ENCODE data around the gene SLC25A34.

SLC25A34 gene

DNA sequence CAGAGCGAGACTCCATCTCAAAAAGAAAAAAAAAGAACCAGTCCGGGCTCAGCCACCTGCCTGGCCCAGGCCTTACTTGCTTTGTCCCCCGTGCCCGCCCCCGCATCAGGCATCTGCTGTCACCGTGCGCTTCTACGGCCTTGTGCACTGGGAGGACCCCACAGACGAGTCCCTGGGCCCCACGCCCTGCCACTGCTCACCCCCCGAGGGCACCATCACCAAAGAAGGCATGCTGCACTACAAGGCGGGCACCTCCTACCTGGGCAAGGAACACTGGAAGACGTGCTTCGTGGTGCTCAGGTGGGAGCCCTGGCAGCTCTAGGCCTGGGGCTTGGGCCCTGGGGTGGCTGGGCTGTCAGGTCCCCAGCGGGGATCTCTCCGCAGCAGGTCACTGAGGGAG, 5.6 kb upstream of the SLC25A34 start:
- H3K4me3 ChIP-seq (ENCODE audit: low read length), result no peak overlapping the region
- no peak for DNase-seq (ENCODE audit: low read depth, low spot score)

GRCh38 chr1:15730936-15731335, 5.1 kb upstream of the SLC25A34 start:
- H3K4me3 ChIP-seq (ENCODE audit: low read length), result no peak overlapping the region
- DNase-seq (ENCODE audit: low read depth, low spot score), result no peak

DNA sequence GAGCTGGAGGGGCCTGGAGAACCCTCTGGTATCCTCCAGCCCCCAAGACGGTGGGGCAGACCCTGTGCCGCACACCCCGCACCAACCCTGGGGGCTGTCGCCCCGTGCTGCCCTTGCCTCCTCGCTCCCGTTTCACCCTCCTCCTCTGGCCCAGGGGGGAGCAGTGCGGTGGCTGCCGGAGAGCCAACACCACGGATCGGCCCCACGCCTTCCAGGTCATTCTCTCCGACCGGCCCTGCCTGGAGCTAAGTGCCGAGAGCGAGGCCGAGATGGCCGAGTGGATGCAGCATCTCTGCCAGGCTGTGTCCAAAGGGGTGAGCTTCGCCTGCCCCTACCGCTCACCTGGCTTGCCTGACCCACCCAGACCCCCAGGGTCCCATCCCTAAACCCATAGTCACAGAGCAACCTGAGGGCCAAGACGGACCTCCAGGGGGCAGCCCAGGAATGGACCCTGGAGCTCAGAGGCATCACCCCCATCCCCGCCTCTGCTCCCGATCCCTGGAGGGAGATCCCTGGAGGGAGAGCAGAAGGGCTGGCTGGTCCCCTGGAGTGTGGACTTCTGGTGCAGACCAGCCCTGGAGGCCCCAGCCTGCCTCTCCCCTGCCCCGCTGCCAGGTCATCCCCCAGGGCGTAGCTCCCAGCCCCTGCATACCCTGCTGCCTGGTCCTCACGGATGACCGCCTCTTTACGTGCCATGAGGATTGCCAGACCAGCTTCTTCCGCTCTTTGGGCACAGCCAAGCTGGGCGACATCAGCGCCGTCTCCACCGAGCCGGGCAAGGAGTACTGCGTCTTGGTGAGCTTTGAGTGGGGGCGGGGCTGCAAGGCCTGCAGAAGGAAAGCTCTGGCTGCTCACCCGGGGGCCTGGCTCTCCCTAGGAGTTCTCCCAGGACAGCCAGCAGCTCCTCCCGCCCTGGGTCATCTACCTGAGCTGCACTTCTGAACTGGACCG, 4.0 kb upstream of the SLC25A34 start:
- H3K4me3 ChIP-seq (ENCODE audit: low read length), result no peak overlapping the region
- no peak for DNase-seq (ENCODE audit: low read depth, low spot score)

DNA sequence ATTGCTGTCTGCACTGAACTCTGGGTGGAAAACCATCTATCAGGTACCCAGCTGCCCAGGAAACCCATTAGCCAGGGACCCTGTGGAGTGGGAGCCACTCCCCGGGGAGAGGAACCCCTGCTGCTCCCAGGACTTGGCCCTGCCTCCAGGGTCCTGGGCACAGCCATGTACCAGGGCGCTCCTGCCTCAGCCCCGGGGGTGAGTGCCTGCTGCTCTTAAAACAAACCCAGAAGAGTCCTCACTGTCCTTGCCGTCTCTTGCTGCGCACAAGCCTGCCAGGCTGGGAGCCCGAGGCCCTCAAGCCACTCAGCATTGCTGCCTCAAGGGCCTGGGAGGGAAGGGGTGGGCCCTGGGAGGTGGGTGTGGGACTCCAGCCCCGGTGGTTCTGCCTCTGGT, 3.4 kb upstream of the SLC25A34 start:
- H3K4me3 ChIP-seq (ENCODE audit: low read length), result no peak overlapping the region
- no peak for DNase-seq (ENCODE audit: low read depth, low spot score)

- no peak overlapping the region for H3K4me3 ChIP-seq (ENCODE audit: low read length)
- no peak for DNase-seq (ENCODE audit: low read depth, low spot score)
Observed at GRCh38 chr1:15733218-15733725, 2.8 kb upstream of the SLC25A34 start.

DNA sequence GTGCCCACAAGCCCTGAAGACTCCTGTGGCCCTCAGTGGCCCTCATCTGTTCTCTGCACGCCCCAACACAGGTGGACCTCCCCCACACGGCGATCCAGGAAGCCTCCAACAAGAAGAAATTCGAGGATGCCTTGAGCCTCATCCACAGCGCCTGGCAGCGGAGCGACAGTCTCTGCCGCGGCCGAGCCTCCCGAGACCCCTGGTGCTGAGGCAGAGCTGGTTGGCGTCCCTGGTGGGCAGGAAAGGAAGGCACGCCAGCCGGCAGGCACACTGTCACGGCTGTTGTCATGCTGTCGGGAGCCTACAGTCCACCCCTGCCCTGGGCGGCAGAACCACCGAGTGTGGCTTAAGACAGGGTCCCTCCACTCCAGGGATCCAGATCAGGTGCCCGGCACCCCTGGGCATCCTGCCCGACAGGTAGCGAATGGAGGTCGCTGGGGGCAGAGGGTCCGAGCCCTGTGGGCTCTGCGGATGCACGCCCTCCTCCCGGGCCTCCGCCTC, 2.3 kb upstream of the SLC25A34 start:
- no peak overlapping the region for H3K4me3 ChIP-seq (ENCODE audit: low read length)

DNA sequence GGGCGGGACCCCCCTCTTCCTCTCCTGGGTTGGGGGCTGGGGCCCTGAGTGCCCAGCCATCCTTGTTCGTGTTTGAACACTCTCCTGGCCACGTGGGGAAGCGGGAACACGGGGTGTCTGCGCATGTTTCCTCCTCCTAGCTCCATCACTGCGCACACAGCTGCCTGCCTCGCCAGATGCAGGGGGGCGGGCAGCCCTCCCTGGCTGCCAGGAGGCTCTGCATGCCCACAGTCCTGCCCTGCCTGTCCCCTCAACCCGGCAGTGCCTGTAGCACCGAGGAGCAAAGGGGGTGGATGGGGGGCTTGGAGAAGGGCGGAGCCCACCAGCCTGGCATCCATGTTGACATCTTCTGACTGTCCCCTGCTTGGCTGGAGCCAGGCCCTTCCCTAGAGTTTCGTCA, 1.8 kb upstream of the SLC25A34 start:
- no peak overlapping the region for H3K4me3 ChIP-seq (ENCODE audit: low read length)
- DNase-seq (ENCODE audit: low read depth, low spot score), result no peak

More for the DNA sequence above, 2.3 kb upstream of the SLC25A34 start:
- DNase-seq (ENCODE audit: low read depth, low spot score), result no peak

- H3K4me3 ChIP-seq (ENCODE audit: low read length), result no peak overlapping the region
- no peak for DNase-seq (ENCODE audit: low read depth, low spot score)
Observed at GRCh38 chr1:15734901-15735300, 1.2 kb upstream of the SLC25A34 start.

DNA sequence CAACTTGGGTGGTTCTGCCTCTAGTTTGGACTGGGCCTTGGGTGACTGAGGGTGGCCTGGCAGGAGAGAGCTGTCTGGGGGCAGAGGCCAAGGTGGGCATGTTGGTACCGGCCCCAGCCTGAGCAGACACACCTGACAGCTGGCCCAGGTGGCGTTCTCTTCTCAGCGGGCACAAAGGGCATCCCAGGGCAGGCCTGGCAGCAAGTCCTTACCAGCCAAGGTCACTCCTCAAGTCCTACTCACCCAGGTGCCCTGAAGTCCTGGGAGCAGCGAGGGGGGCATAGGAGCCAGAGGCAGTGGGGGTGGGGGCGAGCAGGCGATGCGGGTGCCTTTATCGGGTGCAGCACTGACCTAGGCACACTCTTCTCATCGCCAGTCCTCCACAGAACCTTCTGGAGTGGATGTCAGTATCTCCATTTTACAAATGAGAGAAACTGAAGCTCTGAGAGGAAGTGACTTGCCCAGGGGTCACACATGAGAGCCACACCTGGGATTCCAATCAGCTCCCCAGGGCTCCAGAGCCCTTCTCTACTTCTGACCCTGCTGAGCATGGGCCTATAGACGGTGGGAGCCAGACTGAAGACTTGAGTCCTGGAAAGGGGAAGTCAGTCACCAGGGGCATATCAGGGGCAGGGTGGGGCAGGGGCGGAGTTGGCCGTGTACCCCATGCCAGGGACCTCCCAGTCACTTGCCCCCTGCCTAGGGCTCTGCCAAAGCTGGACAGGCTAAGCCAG, 587 bp upstream of the SLC25A34 start:
- no peak overlapping the region for H3K4me3 ChIP-seq (ENCODE audit: low read length)
- no peak for DNase-seq (ENCODE audit: low read depth, low spot score)

DNA sequence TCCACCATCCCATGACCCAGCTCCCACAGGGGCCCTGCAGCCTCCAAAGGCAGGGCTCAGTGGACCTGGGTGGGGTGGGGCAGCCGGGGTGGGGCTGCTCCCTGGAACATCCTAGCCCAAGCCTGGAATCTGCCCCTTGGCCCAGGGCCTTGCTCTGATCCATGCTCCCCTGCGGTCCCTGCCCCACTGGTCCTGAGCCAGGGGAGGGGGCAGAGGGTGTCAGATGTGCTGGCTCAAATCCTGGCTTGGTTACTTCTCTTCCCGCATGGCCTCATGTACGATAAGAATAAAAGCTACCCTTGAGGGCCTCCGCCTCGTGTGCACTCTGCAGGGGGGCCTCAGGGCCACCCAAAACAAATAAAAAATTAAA, 819 bp downstream of the SLC25A34 start:
- H3K4me3 ChIP-seq (ENCODE audit: low read length), result no peak overlapping the region
- no peak for DNase-seq (ENCODE audit: low read depth, low spot score)

DNA sequence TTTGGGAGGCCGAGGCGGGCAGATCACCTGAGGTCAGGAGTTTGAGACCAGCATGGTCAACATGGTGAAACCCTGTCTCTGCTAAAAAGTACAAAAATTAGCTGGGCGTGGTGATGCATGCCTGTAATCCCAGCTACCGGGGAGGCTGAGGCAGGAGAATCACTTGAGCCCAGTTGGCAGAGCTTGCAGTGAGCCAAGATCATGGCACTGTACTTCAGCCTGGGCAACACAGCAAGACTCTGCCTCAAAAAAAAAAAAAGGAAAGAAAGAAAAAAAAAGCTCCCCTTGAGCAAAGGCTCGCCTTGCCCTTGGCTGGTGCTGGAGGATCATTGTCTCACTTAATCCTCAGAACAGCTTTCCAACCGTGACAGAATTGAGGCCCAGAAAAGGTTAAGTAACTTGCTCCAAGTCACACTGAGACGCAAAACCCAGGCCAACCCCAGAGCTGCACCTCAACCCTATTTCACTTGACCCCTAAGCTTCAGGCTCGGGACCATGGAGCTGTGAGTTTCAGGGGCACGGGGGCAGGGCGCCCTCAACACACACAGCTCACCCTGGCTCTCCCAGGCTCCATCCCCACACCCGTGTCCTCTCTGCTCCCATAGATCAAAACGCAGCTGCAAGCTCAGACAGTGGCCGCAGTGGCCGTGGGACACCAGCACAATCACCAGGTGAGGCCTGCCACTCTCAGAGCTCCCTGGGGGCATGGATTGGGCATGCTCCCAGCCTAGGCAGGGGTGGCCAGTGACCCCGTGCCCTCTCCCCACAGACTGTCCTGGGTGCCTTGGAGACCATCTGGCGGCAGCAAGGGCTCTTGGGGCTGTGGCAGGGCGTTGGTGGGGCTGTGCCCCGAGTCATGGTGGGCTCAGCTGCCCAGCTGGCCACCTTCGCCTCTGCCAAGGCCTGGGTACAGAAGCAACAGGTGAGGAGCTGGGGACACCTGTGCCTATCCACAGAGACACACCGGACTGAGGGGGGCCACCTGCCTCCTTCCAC, 1.6 kb downstream of the SLC25A34 start:
- no peak overlapping the region for H3K4me3 ChIP-seq (ENCODE audit: low read length)
- no peak for DNase-seq (ENCODE audit: low read depth, low spot score)

DNA sequence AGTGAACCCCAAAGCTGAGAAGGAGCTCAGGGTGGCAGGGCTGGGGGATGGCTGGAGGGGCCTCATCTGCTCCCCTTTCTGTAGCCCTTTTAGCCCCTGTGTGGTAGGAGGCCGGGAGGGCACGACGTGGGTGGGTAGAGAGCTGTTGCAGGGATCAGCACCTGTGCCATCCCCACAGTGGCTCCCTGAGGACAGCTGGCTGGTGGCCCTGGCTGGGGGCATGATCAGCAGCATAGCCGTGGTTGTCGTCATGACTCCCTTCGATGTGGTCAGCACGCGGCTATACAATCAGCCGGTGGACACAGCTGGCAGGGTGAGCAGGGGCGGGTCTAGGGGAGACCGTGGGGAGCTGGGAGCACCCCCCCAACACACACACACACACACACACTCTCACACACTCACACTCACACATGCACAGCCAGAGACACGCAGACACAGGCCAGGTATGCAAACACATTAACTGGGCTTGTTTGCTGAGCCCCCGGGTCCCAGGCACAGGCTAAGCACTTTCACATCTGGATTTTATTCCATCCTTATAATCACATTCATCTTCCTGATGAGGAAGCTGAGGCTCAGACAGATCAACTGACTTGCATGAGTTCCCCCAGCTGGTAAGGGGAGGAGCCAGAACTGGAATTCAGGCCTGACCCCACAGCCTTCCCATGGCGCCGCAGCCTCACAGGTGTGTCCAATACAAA, 2.5 kb downstream of the SLC25A34 start:
- no peak overlapping the region for H3K4me3 ChIP-seq (ENCODE audit: low read length)
- DNase-seq (ENCODE audit: low read depth, low spot score), result no peak

DNA sequence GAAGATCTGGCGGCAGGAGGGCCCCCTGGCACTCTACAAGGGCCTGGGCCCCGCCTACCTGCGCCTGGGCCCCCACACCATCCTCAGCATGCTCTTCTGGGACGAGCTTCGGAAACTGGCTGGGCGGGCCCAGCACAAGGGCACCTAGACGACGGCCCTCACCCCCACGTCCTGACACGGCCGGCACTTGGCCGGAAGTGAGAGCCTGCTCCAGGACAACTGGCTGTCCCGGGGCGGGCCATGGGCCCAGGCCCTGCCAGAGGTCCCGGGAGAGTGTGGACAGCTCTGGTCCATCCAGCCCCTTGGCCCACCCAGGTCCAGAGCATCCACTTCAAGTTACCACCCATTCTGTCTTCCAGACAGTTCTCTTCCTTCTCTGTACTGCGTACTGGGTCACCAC, 3.2 kb downstream of the SLC25A34 start:
- DNase-seq (ENCODE audit: low read depth, low spot score), result no peak
- H3K4me3 ChIP-seq (ENCODE audit: low read length), result no peak overlapping the region

- no peak overlapping the region for H3K4me3 ChIP-seq (ENCODE audit: low read length)
- no peak for DNase-seq (ENCODE audit: low read depth, low spot score)
Observed at GRCh38 chr1:15739745-15740144, 3.7 kb downstream of the SLC25A34 start.

- DNase-seq (ENCODE audit: low read depth, low spot score), result peak; percentile 9
- H3K4me3 ChIP-seq (ENCODE audit: low read length), result no peak overlapping the region
Observed at GRCh38 chr1:15740924-15741850, 5.1 kb downstream of the SLC25A34 start.

GRCh38 chr1:15742339-15742801, 6.3 kb downstream of the SLC25A34 start, which contains the start of gene TMEM82:
Gene TMEM82, plus strand, starts transcription at chr1:15742499. Its CDS starts 61 bp downstream, at chr1:15742560.
- H3K4me3 ChIP-seq (ENCODE audit: low read length), result no peak within 1 kb of the TSS
- no peak for DNase-seq (ENCODE audit: low read depth, low spot score)

DNA sequence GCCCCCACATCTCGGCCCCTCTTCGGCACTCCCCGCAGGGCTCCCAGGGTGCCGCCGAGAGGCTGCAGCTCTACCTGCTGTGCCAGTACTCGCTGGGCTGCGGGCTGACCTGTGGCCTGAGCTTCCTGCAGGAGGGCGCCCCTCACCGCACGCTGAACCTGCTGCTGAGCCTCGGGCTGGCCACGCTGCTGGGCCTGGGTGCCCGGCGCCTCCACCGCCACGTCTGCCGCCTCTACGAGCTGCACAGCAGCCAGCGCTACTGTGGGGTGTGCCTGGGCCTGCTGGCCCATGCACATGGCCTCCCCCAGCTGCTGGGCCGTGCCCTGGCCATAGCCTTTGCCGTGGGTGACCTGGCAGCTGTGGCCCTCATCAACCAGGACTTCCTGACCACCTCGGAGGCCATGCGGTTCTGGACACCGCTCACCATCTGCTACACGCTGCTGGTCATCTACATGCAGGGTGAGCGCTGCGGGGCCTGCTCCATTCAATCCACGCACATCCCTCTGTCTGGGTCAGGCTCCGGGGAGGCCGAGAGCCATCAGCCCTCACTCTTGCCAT, 8.1 kb downstream of the SLC25A34 start:
- no peak overlapping the region for H3K4me3 ChIP-seq (ENCODE audit: low read length)
- DNase-seq (ENCODE audit: low read depth, low spot score), result no peak

All from Jurkat, Clone E6-1 (cell line).